ENCODE results near the gene KLK8.

GRCh38 chr19:51036519-51036918 is 35.1 kb upstream of the KLK8 start:
- TF ChIP-seq CTCF (IDR thresholded peaks at IDR 0.05; ENCODE audit: insufficient read depth, low read length, poor library complexity, severe bottlenecking) (no peak), EZH2phosphoT487 (conservative IDR thresholded peaks at IDR 0.05; ENCODE audit: low read length) (no peak)

Data from SU-DHL-6 (cell line).